ENCODE data around the gene TSKU.

DNA sequence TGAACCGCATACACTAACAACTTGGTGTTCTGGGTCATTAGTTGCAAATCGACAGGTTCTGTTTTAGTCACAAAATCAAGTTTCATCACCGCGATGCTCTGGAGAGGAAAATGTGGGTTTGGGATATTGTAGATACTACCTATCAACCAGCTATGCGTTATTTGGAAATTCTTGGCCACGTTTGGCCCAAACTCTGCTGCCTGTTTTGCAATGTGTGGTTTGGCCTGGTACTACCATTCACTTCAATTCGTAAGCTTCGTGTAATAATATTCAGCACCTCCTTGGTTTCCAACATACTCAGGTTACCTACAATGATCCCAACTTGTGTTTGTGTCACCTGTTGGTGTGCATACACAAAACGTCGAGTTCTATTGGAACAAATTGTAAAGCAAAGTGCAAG lies 61.4 kb downstream of the TSKU start:
- TF ChIP-seq ZBTB7A (IDR thresholded peaks at IDR 0.05; ENCODE audit: low read depth), result no peak
- TF ChIP-seq YY1 (IDR thresholded peaks at IDR 0.05; ENCODE audit: low read depth), result no peak
- TF ChIP-seq, protein P1, sequence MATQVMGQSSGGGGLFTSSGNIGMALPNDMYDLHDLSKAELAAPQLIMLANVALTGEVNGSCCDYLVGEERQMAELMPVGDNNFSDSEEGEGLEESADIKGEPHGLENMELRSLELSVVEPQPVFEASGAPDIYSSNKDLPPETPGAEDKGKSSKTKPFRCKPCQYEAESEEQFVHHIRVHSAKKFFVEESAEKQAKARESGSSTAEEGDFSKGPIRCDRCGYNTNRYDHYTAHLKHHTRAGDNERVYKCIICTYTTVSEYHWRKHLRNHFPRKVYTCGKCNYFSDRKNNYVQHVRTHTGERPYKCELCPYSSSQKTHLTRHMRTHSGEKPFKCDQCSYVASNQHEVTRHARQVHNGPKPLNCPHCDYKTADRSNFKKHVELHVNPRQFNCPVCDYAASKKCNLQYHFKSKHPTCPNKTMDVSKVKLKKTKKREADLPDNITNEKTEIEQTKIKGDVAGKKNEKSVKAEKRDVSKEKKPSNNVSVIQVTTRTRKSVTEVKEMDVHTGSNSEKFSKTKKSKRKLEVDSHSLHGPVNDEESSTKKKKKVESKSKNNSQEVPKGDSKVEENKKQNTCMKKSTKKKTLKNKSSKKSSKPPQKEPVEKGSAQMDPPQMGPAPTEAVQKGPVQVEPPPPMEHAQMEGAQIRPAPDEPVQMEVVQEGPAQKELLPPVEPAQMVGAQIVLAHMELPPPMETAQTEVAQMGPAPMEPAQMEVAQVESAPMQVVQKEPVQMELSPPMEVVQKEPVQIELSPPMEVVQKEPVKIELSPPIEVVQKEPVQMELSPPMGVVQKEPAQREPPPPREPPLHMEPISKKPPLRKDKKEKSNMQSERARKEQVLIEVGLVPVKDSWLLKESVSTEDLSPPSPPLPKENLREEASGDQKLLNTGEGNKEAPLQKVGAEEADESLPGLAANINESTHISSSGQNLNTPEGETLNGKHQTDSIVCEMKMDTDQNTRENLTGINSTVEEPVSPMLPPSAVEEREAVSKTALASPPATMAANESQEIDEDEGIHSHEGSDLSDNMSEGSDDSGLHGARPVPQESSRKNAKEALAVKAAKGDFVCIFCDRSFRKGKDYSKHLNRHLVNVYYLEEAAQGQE (IDR thresholded peaks at IDR 0.05; ENCODE audit: low read depth), result no peak
- TF ChIP-seq NFIC (IDR thresholded peaks at IDR 0.05), result no peak
- TF ChIP-seq TEAD4 (IDR thresholded peaks at IDR 0.05), result no peak
- TF ChIP-seq CEBPB (IDR thresholded peaks at IDR 0.05), result no peak
- TF ChIP-seq, protein P2, sequence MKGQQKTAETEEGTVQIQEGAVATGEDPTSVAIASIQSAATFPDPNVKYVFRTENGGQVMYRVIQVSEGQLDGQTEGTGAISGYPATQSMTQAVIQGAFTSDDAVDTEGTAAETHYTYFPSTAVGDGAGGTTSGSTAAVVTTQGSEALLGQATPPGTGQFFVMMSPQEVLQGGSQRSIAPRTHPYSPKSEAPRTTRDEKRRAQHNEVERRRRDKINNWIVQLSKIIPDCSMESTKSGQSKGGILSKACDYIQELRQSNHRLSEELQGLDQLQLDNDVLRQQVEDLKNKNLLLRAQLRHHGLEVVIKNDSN (IDR thresholded peaks at IDR 0.05), result no peak
- no peak for TF ChIP-seq RAD21 (IDR thresholded peaks at IDR 0.05; ENCODE audit: low read depth)
- no peak for TF ChIP-seq FOXM1 (IDR thresholded peaks at IDR 0.05; ENCODE audit: borderline replicate concordance, low read depth)
- TF ChIP-seq, protein P3, sequence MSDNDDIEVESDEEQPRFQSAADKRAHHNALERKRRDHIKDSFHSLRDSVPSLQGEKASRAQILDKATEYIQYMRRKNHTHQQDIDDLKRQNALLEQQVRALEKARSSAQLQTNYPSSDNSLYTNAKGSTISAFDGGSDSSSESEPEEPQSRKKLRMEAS (IDR thresholded peaks at IDR 0.05), result no peak
